GM18867 (cell line): ENCODE results near the gene ENDOV.

ENCODE experiments used
- ATAC-seq: cut with Tn5 transposase; IDR thresholded peaks from one replicate; pipeline ENCODE4 v1.9.1; 2021; ENCODE audit warnings: mild to moderate bottlenecking, moderate library complexity; ENCODE audit not compliant: unreplicated experiment

The ENDOV gene

DNA sequence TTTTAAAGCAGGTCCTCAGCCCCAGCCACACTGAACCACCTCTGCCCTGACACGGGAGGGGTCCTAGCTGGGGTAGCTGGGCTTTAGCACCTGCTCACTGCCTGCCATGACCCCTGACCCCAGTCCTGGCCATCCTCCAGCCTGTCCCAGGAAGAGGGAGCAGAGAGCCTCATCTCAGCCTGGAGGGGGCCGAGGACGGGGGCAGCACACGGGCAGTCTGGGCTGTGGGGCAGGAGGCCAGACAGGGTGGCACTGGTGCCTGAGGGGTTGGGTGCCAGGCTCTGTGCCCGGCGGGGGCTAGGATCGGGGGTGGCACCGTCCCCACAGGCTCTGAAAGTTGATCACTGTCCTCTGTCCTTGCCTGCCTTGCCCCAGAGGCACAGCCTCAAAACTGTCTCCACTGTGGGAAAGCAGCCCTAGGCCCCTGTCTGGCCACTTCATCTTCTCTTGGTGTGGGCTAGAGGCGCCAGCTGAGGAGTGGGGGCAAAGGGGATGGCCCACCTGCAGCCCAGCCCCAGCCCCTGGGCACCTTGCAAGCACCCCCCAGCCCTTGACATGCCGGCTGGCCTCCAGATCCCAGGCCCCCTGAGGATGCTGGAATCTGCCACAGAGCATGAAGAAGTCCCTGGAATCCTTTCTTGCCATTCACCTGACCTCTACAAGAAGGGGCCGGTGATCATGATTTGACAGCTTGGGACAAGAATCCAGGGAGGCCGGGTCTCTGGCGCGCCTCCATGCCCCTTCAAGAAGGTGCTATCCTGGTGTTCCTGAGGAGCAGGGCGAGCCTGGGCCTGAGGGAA is 15.7 kb downstream of the ENDOV start:
- no peak for ATAC-seq

DNA sequence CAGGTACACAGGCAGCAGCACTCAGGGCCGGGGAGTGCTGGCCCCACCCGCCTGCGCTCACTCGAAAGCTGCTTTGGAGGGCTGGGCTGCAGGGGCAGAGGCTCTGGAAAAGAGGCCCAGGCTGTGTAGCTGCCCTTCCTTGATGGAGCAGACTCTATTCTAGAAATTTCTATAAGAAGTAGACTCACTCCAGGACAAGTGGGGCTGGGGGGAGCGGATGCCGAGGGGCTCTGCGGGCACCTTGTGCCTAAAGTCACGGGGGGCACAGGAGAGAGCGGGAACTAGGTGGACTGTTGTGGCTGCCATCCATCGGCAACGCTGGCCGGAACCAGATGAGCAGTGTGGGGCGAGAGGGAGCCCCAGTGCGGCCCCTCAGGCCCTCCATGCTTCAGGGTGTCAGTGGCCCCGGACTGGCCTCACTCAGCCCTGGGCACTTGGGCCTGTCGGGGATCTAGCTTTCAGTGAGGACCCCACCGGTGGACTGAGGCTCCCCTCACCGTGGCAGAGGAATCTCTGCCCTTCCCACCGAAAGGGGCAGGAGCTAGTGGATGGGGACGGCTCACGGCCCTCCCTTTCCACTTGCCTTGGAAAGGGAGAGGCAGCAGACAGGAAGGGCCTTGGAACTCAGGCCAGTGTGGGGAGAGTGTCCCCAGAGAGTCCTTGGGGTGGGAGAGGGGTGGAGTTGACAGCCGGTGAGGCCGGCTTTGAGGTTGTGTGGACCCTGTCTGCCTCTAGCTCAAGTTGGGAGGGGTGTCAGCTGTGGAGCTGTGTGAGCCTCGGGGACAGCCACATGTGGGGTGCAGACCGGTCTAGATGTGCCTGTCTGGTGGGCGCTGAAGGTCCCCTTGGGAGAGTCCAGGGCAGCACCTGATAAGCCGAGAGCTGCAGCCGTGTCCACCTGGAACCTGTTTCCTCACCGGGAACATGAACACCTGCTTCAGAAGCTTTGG is 16.6 kb downstream of the ENDOV start:
- no peak for ATAC-seq

DNA sequence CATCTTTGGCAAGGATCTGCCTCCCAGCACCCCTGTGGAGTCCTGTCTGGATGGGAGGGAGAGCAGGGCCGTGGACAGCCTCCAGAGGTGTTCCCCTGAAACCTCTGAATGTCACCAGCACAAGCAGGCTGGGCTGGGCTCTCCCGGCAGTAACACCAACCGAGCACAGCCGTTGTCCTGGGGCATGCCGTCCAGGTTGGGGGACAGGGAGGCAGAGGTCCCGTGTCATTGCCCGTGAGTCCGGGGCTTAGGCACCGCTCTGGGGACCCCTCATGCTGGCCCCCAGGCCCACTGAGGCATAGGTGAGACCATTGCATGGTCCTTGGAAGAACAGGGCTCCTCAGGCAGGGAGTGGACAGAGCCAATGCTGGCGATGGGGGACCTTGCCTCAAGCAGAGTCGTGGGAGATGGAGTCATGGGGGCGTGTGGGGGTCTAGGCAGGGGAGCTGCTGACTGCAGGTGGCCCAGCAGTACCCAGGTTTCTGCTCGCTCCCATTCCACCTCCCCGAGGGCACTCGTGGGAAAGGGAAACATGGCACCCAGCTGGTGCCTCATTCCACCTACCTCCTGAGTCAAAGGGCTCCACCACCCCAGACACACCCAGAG is 17.5 kb downstream of the ENDOV start:
- ATAC-seq, result no peak

DNA sequence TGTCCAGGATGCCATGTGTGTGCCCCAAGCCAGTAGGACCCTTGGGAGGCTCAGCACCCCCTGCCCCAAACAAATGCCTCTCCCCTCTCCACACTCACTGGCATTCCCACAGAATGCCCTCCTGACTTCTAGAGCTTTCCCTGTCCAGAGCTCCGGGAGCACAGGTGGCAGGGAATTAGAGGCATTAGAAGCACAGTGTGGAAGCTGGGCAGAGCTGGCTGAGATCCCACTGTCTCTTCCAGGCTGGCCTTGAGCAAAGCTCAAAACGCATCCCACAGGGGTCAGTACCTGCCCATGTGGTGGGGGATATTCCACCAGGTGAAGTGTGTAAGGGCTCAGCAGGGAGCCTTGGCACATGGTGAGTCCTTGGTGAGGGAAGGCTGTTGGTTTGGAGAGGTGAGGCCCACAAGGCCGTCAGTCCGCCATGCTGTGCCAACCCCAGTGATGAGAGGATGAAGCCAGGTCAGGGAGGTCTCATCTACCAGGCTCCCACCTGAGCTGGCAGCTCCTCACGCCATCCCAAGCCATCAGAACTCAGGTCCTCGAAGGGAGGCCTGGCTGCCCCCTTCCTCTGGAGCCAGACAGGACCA is 18.1 kb downstream of the ENDOV start:
- no peak for ATAC-seq

DNA sequence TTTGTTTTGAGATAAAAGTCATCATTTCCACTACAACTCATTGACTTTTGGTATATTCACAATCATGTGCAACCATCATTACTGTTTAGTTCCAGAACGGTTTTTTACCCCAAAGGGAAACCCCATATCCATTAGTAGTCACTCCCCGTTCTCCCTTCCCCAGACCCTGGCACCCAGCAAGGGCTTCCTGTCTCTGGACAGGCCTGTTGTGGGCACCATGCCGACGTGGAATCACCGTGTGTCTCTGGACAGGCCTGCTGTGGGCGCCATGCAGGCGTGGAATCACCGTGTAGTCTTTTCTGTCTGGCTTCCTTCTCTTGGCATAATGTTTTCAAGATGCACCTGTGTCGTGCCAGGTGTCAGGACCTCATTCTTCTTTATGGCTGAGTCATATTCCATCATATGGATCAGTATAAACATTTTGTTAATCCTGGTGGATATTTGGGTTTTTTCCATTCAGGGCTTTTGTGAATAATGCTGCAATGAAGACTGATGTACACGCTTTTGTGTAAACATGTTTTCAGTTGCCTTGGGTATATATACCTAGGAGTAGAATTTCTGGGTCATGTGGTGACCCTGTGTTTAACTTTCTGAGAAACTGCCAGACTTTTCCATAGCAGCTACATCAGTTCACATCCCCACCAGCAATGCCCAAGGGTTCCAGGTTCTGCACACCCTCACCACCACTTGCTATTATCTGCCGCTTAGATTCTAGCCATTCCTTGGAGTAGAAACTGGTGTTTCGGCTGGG is 19.1 kb downstream of the ENDOV start:
- ATAC-seq, result no peak

DNA sequence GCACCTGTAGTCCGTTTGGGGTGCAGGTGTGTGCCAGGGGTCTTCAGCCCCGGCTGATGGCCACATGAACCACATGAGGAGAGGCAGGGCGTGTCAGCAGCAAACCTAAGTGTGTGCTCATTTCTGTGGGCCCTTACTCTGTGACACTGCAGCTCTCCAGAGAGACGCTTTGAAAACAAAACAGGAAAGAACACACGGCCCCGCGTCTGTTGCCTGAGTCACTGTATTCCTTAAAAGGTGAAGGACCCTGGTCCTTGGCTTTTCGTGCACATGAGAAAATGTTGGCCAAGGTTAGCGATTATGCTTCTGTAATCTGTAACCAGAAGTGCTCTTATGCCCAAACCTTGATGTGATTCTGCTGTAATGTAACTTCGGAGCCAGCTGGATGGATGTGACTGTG is 22.6 kb downstream of the ENDOV start:
- no peak for ATAC-seq

DNA sequence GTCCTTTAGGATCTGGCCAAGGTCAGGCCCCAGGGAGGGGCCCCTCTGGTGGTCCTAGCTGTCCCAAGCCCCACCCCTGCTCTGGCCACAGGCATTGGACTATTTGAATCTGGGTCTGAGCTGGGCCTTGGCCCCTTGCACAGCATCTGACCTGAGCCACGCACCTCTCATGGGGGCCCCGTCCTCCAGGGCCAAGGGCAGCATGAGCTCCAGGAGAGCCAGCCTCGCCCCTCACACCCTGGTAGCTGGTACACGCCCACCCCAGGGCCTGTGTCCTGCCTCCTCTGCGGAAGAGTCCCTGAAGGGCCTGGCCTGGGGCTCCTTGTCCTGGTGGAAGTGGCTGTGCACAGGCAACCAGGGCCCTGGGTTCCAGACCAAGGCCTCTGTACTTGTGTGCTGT is 23.8 kb downstream of the ENDOV start:
- ATAC-seq, result no peak

DNA sequence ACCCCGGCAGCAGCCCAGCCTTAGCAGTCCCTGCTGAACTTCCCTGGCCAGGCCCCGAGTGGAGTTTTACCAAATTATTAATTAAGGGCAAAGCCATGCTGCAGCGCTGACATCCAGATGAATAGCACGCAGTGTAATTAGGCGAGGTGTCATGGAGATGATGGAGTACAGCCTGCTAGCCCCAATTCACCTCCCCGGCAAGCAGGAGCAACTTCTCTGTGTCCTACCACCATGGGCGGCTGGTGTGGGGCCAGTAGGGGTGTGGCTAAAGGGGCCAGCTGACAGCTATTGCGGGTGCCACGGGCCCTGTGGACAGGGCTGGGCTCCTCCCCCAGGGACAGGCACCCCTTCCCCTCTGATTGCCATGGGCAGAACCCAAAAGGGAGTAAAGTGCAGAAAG is 24.5 kb downstream of the ENDOV start:
- ATAC-seq, result no peak

DNA sequence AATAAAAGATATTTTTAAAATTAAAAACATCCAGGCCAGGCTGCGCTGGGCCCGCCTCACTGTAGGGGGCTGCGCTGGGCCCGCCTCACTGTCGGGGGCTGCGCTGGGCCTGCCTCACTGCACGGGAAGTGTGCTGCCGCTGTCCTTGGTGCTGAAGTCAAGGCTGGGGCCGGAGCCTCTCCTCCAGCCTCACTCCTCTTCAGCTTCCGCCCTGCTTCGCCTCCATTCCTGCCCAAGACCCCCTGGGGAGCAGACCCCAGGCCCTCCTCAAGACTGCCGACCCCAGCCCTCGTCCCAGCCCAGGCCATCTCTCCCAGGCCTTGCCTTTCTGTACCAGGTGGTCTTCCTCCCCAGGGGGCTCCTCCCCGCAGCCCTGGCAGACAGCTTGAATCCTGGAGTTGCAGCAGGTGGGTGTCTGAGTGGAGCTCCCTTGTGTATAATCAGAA is 26.2 kb downstream of the ENDOV start:
- ATAC-seq, result no peak

DNA sequence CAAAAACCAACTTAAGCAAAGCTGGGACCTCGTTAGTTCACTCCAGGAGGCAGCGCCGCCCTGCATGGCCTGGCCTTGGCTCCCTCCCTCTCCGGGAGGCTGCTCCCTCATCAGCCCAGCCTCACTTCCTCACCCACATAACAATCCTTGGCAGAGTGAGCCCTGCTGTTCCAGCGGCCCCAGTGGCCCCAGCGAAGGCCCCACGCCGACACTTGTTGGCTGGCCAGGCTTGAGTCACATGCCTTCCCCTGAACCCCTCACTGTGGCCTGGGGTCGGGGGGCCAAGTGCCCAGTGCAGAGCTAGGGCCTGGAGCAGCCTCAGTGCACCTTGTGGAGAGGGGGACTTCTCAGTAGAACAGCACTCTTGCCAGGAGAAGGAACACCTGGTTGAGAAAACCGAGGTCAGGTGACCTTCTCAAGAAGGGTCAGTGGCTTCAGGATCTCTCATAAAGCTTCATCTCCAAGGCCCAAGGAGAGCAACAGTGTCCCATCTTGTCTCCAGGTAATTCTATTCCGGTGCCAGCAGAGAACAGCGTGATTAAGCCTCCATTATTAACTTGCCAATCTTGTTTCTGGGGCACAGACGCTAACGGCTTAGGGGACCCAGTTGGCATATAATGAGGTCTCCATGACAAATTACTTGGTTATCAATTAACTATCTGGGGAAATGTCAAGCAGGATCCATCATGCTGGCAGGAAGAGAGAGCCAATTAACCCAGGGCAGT is 26.8 kb downstream of the ENDOV start:
- ATAC-seq, result no peak

DNA sequence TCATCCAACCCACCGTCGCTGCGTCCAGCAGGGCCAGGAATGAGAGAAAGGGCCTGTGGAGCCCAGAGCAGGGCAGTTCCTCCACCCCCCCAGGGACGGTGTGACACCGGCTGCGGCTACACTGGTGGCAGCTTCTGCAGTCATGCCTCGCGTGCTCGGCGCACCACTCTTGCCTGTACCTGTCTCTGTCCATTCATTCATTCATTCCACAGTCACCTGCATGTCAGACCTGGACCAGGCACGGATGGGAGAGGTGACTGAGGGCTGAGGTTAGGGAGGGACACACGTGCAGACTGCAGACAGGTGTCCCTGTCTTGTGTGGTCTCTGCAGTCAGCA is 27.3 kb downstream of the ENDOV start:
- no peak for ATAC-seq

DNA sequence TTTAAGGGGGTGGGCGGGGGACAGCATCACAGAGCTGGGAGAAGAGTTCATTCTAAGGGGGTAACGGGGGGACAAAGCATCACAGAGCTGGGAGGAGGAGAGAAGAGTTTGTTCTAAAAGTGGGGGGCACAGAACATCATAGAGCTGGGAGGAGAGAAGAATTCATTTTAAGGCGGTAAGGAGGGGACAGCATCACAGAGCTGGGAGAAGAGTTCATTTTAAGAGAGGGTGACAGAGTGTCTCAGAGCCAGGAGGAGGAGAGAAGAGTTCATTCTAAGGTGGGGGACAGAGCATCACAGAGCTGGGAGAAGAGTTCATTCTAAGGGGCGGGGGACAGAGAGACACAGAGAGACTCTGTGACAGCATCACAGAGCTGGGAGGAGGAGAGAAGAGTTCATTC is 27.8 kb downstream of the ENDOV start:
- ATAC-seq, result no peak

DNA sequence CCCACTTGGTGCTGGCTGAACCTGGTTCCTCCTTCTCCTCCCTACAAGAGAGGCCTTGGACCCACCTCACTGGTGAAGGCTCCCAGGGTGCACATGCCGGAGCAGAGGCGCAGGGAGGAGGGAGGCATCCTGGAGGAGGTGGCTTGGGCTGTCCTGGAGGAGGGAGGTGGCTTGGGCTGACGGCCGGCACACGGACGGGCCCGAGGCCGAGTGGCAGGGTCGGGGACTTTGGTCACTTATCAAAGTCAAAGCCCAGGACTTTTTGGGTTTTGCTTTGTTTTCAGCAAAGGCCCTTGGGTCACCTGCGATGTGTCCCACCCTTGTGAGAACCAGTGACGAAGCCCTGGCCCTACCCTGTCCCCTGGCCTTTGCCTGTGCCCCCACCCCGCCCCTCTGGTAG is 28.5 kb downstream of the ENDOV start:
- no peak for ATAC-seq

DNA sequence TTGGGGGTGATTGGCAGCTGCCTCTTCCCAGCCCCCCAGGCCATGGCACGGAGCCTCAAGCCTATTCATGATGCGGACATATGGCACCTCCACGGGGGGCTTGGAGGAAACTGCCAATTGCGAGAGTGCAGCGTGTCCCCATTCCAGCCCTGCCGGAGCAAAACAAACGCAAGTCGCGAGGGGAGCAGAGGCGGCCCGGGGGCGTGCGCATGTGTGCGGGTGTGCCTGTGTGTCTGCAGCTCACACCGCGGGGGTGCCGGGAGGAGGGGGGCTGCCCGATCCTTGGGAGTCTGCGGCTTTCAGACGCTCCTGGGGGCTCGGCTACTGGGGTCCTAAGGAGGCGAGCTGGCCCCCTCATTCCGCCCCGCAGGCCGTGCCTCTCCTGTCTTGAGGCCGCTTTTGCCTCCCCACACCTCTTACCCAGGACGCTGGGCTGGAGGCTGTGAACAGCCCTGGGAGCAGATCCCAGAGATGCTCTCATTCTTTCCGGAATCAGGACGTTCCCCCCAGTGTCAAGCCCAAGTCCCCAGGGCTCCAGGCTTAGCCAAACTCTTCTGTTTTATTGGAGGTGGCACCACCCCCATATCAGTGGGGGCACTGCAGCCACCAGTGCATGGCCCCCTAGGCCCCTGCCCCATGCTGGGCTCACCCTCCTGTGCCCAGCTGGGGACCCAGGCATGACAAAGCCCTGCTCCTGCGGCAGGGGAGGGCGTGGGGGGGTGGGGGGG is 29.1 kb downstream of the ENDOV start:
- ATAC-seq, result no peak

DNA sequence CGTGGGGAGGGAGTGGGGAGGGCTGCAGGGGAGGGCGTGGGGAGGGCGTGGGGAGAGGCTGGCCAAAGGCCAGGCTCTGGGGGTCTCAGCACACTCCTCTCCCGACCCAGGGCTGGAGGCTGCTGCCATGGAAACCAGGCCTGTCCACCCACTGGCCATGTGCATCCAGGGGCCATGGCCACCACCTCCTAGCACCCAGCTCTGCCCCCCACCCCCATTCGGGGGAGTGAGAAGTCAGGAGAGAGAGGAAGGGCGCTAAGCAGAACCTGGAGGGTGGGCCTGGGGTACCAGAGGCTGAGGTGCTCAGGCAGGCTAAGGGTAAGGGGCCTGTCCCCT is 29.6 kb downstream of the ENDOV start:
- no peak for ATAC-seq

DNA sequence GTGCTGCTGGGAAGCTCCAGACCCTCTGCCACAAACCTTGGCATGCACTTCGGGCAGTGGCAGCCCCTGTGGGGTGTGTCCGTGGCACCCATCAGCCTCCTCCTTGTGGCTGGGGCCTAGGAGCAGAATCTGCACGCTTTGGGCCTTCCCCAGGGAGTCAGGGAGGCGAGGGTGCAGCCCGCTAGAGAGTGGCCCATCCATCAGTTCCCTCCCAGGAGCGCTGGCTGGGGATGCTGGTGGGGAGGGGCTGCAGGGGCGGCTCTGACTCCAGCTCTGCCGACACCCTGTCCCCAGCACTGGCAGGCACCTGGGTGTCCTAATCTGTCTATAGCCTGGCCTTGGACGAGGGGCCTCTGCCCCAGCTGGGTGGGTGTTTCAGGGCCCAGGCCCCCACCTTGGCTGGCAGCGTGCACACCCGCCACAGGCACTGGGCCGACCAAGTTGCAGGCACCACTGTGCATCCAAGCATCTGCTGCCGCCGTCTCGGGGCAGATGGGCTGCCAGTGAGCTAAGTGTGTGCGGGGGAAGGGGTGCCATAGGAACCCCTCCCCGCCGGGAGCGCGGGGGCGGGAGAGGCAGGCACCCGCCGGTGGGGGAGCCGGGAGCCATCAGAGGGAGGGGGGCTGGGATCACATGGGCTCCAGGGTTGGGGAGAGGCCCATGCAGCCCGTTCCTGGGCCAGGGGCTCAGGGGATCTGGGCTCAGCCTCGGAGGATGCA is 30.2 kb downstream of the ENDOV start:
- ATAC-seq, result no peak

DNA sequence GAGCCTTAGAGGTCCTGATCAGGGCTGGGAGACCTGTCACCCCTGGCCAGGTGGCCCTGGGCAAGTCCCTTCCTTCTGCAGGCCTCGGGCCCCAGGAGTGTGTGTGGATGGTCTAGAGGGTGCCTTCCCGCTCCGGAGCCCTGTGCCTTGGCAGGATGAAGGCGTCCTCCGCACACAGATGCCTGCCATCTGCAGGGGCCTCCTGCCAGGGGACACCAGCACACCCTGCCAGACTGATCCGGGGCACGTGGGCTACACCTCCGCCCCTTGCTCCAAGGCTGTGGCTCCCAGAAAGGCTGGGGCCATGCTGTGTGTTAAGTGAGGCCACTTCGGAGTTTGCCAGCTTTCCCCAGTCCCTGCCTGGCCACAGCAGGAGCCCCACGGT is 30.8 kb downstream of the ENDOV start:
- no peak for ATAC-seq

DNA sequence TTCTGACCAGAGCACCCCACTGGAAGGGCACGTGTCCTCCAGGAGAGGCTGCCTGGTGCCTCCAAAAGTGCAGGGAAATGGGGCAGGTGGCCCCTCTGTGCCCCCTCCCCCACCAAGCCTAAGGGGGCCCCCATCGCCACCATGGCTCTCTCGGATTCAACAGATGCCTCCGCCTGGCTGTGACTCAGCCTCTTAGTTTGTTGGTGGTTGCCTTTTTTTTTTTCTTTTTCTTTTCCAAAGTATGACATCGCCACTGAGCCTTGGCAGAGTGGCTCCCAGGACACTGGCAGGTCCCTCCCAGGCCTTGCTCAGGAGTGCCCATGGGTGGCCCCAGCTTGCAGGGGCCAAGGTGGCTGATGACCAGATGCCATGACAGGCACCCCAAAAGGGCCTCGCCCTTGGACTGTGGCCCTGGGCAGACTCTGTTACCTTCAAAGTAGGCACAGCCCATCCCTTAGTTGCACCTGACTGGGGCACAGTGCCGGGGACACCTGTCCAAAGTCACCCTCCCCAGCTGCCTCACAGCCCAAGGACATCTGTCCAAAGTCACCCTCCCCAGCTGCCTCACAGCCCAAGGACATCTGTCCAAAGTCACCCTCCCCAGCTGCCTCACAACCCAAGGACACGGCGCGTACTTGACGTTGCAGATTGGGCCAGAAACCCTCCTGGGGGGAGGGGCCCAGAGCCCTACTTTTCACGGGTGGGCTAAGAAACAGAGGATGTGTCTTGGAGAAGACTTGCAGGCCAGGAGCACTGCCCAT is 31.9 kb downstream of the ENDOV start:
- no peak for ATAC-seq
